Caki2 (cell line): Measurements from ENCODE around the gene CCNA2. TPM values are rescaled to one million over a fixed set of nuclear protein-coding genes. Genes with fewer than 3 reads are reported as not detected.

ENCODE experiments used
- DNase-seq: peaks from one replicate; pipeline ENCODE4 v3.0.0-alpha.2; 2015; ENCODE audit warnings: low read depth
- in situ Hi-C: cut with HindIII; loops from 2 replicates; pipeline ENCODE4 v1.10.0; 2016; ENCODE audit warnings: low sequenced_read_pairs, low pct_unique_long_range_greater_than_20kb, mixed read lengths
- total RNA-seq: library from RNA; depleted of rRNA; stranded (reverse); fragments of >200 nt; shearing (Covaris generic); gene quantifications from 2 replicates; pipeline ENCODE4 v1.2.3, GENCODE V29; 2014; ENCODE audit warnings: low replicate concordance; rRNA removed

Gene CCNA2
- total RNA-seq, 1 experiment from 2014 or later = 119 TPM

- DNase-seq = no peak
- in situ Hi-C loops = no loop called here
Measured at GRCh38 chr4:121785479-121785878, 38.2 kb downstream of the CCNA2 start.

- in situ Hi-C loops = no loop called here
- no peak for DNase-seq
Measured at GRCh38 chr4:121784975-121785374, 38.7 kb downstream of the CCNA2 start.

- in situ Hi-C loops = no loop called here
- DNase-seq = no peak
Measured at GRCh38 chr4:121784401-121784800, 39.3 kb downstream of the CCNA2 start.

- no peak for DNase-seq
- in situ Hi-C loops = no loop called here
Measured at GRCh38 chr4:121783210-121783609, 40.5 kb downstream of the CCNA2 start.

- in situ Hi-C loops = no loop called here
- no peak for DNase-seq
Measured at GRCh38 chr4:121778991-121779628, 44.6 kb downstream of the CCNA2 start.

GRCh38 chr4:121777625-121778024, 46.1 kb downstream of the CCNA2 start:
- in situ Hi-C loops = no loop called here
- peak; percentile 27 for DNase-seq

- in situ Hi-C loops = no loop called here
- DNase-seq = no peak
Measured at GRCh38 chr4:121776610-121777401, 46.9 kb downstream of the CCNA2 start.

GRCh38 chr4:121773883-121774282, 49.8 kb downstream of the CCNA2 start:
- DNase-seq = no peak
- in situ Hi-C loops = no loop called here

GRCh38 chr4:121771869-121772268, 51.8 kb downstream of the CCNA2 start:
- no peak for DNase-seq
- in situ Hi-C loops = no loop called here

- no peak for DNase-seq
- in situ Hi-C loops = no loop called here
Measured at GRCh38 chr4:121769341-121769740, 54.3 kb downstream of the CCNA2 start.

GRCh38 chr4:121767166-121767565, 56.5 kb downstream of the CCNA2 start:
- no peak for DNase-seq
- in situ Hi-C loops = no loop called here

Other genes with a start within 250 kb of the CCNA2 start
- 255 and 278 TPM in 2 replicates for gene ANXA5, start 126.9 kb downstream of the CCNA2 start, total RNA-seq
- gene SMIM43, start 58.7 kb downstream of the CCNA2 start, total RNA-seq = not detected in 2 replicates
- 40.9 and 53.4 TPM in 2 replicates for gene EXOSC9, start 22.6 kb downstream of the CCNA2 start, total RNA-seq
- gene BBS7, start 46.6 kb upstream of the CCNA2 start, total RNA-seq = 3.2 and 16.8 TPM in 2 replicates
- gene TRPC3, start 128.2 kb upstream of the CCNA2 start, total RNA-seq = 0.98 TPM in 1 of 2 replicates, not detected in the other